ENCODE results near the gene B3GNT2. TPM values are rescaled to one million over a fixed set of nuclear protein-coding genes. Genes with fewer than 3 reads are reported as not detected.

Gene B3GNT2
- total and polyA plus RNA-seq, 9 donors = 6.7 to 20.6 (median 11.2) TPM

DNA sequence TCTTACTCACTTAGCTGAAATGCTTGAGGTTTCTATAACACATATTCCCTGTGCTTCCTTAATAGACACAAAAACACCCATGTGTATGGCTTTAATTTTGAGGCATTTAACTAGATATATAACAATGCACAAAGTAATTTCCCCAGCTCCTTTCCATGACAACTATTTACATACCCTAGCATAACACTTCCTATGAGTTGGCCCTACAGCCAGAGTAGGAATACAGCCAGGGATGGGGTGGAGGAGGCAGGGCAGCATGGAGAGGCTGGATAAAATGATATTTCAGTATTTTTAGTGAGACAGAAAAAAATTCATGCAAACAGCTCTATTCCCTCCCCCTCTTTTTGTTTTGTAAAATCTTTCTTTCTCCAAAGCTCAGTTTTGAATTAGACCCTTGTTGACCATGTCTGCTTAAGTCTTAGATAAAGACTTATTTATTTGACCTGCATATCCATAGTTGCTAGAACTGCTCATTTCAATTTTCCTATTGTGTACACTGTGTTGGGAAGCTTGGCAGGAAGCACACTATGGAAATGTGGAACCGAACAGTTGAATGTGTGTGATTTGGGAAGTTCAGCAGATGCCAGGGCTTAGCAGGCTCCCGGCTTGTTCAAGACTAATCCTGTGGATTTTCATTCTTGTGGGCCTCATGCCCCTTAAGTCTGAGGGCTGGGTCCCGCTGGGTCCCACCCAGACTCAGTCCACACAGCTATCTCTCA, 11.2 kb upstream of the B3GNT2 start:
- no peaks in the 10 kb centered on the region for H3K36me3 ChIP-seq
- intact Hi-C loops (cut with DNase I) = no loop called here
- WGBS, 3 donors = 47 to 62% (median 62%) methylated on average over 3 of the region's 3 CpGs
- H3K4me3 ChIP-seq = no peak overlapping the region
- H3K27me3 ChIP-seq = no peaks in the 10 kb centered on the region
- no peaks in the 10 kb centered on the region for H3K9me3 ChIP-seq
- no peaks in the 10 kb centered on the region for H3K4me1 ChIP-seq (ENCODE audit: insufficient read depth)
- no peak overlapping the region for H3K27ac ChIP-seq
- DNase-seq = no peak
- TF ChIP-seq, protein P1, sequence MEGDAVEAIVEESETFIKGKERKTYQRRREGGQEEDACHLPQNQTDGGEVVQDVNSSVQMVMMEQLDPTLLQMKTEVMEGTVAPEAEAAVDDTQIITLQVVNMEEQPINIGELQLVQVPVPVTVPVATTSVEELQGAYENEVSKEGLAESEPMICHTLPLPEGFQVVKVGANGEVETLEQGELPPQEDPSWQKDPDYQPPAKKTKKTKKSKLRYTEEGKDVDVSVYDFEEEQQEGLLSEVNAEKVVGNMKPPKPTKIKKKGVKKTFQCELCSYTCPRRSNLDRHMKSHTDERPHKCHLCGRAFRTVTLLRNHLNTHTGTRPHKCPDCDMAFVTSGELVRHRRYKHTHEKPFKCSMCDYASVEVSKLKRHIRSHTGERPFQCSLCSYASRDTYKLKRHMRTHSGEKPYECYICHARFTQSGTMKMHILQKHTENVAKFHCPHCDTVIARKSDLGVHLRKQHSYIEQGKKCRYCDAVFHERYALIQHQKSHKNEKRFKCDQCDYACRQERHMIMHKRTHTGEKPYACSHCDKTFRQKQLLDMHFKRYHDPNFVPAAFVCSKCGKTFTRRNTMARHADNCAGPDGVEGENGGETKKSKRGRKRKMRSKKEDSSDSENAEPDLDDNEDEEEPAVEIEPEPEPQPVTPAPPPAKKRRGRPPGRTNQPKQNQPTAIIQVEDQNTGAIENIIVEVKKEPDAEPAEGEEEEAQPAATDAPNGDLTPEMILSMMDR (IDR thresholded peaks at IDR 0.05) = no peak
- TF ChIP-seq EP300 (IDR thresholded peaks at IDR 0.05) = no peak
- no peak for TF ChIP-seq POLR2A (IDR thresholded peaks at IDR 0.05)

DNA sequence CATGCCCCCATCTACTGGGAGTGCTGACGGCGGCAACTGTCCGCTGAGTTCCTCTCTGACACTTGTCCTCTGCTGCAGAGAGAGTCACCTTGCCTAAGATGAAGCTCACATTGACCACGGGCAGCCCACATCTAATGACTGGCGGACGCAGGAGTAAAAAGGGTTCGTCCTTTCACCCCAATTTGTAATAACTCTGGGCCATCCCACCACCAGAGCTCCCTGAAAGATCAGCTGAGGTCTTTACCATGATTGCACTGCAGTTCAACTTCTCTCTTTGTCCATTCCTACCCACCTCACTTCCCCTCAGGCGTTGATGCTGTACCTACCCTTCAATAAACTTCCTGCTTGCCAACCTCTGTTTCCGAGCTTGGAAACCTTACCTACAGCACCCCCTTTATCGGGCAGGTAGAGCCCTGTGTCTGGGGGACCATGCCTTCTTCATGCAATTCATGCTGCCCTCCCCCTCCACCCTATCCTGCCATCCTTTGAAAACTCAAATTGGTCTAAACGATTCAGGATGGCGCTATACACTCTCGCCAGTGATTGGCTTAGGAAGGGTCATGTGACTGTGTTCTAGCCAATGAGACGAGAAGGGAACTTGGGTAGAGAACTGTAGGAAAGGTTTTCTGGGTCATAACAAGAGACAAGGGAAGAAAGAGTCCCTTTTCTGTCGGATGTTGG, 10.3 kb upstream of the B3GNT2 start:
- intact Hi-C loops (cut with DNase I) = no loop called here
- no peaks in the 10 kb centered on the region for H3K27me3 ChIP-seq
- 95 to 96% (median 96%) methylated on average over 15 of the region's 15 CpGs for WGBS, 3 donors

DNA sequence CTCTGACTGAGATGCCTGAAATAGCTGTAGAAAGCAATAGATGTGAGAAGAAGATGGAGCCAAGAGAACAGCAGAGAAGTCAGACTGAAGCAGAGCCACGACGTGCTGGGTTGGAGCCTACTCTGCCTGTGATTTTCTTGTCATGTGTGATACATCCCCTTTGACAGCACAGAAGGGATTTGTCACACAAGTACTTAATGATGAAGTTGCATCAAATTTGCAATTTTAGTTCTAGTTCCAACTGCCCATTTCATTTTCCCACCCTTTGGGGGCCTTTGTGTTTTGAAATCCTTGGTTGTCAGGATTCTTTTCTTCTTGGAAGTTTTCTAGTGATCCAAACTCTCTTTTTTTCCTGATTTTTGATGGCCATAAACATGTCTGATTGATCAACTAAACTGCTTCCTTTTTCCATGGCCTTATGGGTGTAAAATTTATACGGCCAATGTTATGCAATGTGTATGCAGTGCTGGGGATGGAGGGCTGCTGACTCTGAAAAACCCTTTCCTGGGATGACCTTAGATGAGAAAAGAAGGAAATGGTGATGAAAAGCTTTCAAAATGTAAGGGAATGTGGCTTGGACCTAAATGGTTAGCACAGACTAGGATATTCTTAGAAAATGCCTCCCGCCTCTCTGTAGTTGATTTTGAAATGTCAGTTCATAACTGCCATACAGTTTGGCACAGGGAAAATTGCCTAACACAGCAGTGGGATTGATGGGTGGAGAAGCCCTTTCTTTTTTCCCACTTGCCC, 9.6 kb upstream of the B3GNT2 start:
- intact Hi-C loops (cut with DNase I) = no loop called here
- 77 to 90% (median 84%) methylated on average over 4 of the region's 4 CpGs for WGBS, 3 donors
- Histone ChIP-seq H3K36me3 (no peaks in the 10 kb centered on the region), H3K27me3 (no peaks in the 10 kb centered on the region), H3K9me3 (no peaks in the 10 kb centered on the region), H3K4me3 (no peak overlapping the region), H3K27ac (no peak overlapping the region), H3K4me1 (ENCODE audit: insufficient read depth) (no peaks in the 10 kb centered on the region)
- no peak for DNase-seq
- TF ChIP-seq EP300 (IDR thresholded peaks at IDR 0.05) (no peak), POLR2A (IDR thresholded peaks at IDR 0.05) (no peak)
- TF ChIP-seq, protein P1 (IDR thresholded peaks at IDR 0.05) = no peak

More for the DNA sequence above, 10.3 kb upstream of the B3GNT2 start:
- Histone ChIP-seq H3K9me3 (no peaks in the 10 kb centered on the region), H3K27ac (no peak overlapping the region), H3K4me1 (ENCODE audit: insufficient read depth) (no peaks in the 10 kb centered on the region), H3K4me3 (no peak overlapping the region), H3K36me3 (no peaks in the 10 kb centered on the region)
- no peak for DNase-seq
- no peak for TF ChIP-seq EP300 (IDR thresholded peaks at IDR 0.05)
- no peak for TF ChIP-seq POLR2A (IDR thresholded peaks at IDR 0.05)
- TF ChIP-seq, protein P1 (IDR thresholded peaks at IDR 0.05) = no peak

DNA sequence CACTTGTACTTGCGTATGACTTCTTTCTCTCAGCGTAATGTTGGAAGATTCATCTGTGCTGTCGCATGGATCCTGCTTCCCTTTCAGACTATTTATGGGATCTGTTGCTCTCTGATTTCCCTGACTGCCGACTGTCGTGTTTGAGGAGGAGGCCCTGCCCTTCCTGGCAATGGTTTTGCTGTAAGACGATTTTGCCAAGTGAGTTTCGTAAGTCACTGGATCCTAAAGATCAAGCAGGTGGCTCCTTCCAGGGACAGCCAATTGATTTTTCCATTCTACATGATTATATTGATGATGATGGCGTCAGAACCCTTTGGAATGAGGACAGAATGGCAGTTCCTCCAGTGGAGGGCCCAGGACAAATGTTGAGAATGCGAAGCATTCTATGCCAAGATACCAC, 8.7 kb upstream of the B3GNT2 start:
- no peak for TF ChIP-seq POLR2A (IDR thresholded peaks at IDR 0.05)
- TF ChIP-seq, protein P1 (IDR thresholded peaks at IDR 0.05) = no peak
- Histone ChIP-seq H3K27ac (no peak overlapping the region), H3K27me3 (no peaks in the 10 kb centered on the region), H3K36me3 (no peaks in the 10 kb centered on the region), H3K4me3 (no peak overlapping the region), H3K9me3 (no peaks in the 10 kb centered on the region), H3K4me1 (ENCODE audit: insufficient read depth) (no peaks in the 10 kb centered on the region)
- 82 to 89% (median 88%) methylated on average over 9 of the region's 9 CpGs for WGBS, 3 donors
- no peak for DNase-seq
- intact Hi-C loops (cut with DNase I) = no loop called here

All from ovary (tissue), 9 donors.